RWPE2 (cell line): ENCODE data around the gene ADAD2.

Source experiments
- ATAC-seq: fragments of 200-7000 bp; cut with Tn5 transposase; 3 replicates; pipeline ENCODE4 v1.9.1; 2021; ENCODE audit warnings: low read depth
- DNase-seq: peaks from one replicate; pipeline ENCODE4 v3.0.0-alpha.2; 2020; ENCODE audit warnings: low spot score
- H3K27ac ChIP-seq: fragments of 450-650 bp; 2 replicates; pipeline ENCODE4 v1.5.1; 2017; ENCODE audit warnings: mild to moderate bottlenecking; ENCODE audit not compliant: poor library complexity, severe bottlenecking
- H3K27me3 ChIP-seq: fragments of 250-450 bp; sonication (Bioruptor Pico); 2 replicates; pipeline ENCODE4 v1.5.1; 2021; ENCODE audit warnings: mild to moderate bottlenecking, moderate library complexity; ENCODE audit not compliant: insufficient read depth, poor library complexity, severe bottlenecking
- H3K36me3 ChIP-seq: fragments of 250-450 bp; sonication (Bioruptor Pico); 2 replicates; pipeline ENCODE4 v1.5.1; 2020; ENCODE audit warnings: low read depth, mild to moderate bottlenecking, moderate library complexity
- H3K4me1 ChIP-seq: fragments of 250-450 bp; sonication (Bioruptor Pico); 2 replicates; pipeline ENCODE4 v1.5.1; 2021; ENCODE audit warnings: mild to moderate bottlenecking, moderate library complexity; ENCODE audit not compliant: insufficient read depth, poor library complexity, severe bottlenecking
- H3K4me3 ChIP-seq: fragments of 250-450 bp; sonication (Bioruptor Pico); 2 replicates; pipeline ENCODE4 v1.5.1; 2021; ENCODE audit warnings: mild to moderate bottlenecking, moderate library complexity; ENCODE audit not compliant: severe bottlenecking
- H3K9me3 ChIP-seq: fragments of 250-450 bp; sonication (Bioruptor Pico); 2 replicates; pipeline ENCODE4 v1.5.1; 2021; ENCODE audit warnings: mild to moderate bottlenecking, moderate library complexity; ENCODE audit not compliant: severe bottlenecking
- TF ChIP-seq, protein P1 (sequence below): fragments of 450-650 bp; IDR thresholded peaks from one replicate; pipeline ENCODE4 v1.5.1; 2017; ENCODE audit warnings: mild to moderate bottlenecking, moderate library complexity; ENCODE audit not compliant: poor library complexity, severe bottlenecking

Gene ADAD2

DNA sequence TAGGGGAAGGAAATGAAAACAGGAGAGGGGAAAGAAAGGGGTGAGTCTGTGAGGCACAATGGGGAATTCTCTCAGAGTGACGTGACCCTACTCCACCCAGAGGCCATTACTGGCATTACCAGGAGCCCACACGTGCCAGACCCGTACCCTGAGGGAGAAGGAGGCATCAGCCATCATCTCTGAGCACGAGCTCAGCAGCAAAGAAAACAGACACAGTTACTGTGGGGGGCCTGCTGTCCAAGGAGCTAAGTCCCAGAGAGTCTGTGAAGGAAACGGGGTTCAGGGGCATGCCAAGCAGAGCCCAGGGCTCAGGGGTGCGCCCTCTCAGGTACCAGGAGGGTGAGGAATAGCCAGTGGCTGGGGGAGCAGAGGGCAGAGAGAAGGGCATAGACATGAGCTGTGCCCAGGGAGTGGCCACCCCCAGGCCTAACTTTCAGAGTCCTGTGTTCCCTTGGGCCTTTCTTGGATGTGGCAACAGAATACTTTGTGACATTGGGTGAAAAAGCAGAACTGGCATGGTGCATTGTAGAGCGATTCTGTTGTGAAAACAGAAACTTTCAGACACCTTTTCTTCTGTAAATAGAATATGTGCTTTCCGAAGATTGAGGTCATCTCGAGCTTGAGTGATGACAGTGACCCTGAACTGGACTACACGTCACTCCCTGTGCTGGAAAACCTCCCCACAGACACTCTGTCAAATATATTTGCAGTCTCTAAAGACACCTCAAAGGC is 15.4 kb upstream of the ADAD2 start:
- no peak for DNase-seq
- ATAC-seq: peak; percentile 73
- no peaks in the 10 kb centered on the region for H3K9me3 ChIP-seq
- no peak overlapping the region for H3K4me3 ChIP-seq
- no peaks in the 10 kb centered on the region for H3K27me3 ChIP-seq
- TF ChIP-seq, protein P1, sequence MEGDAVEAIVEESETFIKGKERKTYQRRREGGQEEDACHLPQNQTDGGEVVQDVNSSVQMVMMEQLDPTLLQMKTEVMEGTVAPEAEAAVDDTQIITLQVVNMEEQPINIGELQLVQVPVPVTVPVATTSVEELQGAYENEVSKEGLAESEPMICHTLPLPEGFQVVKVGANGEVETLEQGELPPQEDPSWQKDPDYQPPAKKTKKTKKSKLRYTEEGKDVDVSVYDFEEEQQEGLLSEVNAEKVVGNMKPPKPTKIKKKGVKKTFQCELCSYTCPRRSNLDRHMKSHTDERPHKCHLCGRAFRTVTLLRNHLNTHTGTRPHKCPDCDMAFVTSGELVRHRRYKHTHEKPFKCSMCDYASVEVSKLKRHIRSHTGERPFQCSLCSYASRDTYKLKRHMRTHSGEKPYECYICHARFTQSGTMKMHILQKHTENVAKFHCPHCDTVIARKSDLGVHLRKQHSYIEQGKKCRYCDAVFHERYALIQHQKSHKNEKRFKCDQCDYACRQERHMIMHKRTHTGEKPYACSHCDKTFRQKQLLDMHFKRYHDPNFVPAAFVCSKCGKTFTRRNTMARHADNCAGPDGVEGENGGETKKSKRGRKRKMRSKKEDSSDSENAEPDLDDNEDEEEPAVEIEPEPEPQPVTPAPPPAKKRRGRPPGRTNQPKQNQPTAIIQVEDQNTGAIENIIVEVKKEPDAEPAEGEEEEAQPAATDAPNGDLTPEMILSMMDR: peak; percentile 89
- peaks cover 16% of the 10 kb centered on the region for H3K4me1 ChIP-seq
- no peak overlapping the region for H3K27ac ChIP-seq
- peaks cover 13% of the 10 kb centered on the region for H3K36me3 ChIP-seq

DNA sequence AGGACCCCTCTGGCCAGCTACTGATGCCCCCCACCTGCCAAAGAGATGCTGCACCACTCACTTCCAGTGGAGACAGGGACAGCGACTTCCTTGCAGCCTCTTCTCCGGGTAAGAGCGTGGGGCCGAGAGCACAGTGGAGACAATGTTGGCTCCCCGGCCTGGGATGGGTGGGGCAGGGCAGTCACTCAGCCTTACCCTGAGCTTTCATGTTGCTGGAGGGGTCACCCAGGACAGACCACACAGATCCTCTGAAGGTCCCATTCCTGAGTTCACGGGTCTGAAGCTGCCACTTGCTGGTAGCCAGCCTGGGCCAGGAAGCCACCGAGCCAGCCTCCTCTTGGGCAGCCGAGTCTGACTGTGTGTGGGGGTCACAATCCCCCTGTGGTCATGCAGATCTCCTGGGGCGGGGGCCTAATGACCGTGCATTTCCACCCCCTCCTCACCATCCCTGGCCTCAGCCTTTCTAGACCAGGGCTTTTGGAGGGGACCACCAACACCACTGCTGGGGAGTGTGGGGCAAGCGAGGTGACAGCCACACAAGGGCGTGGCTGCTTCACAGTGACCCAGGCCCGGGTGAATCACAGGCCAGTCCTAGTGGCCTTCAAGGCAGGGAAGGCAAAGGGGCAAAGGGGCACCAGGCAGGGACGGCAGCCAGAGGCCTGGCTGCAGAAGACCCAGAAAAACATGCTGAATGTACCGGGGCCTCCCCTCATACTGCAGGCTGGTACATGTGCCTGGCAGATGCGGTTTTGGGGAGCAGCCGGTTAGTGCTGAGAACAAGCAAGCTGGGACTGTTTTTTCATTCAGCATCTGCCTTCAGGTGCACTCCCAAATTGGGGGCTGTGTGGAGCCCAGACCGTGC is 14.5 kb upstream of the ADAD2 start:
- TF ChIP-seq, protein P1: no peak
- peaks cover 16% of the 10 kb centered on the region for H3K4me1 ChIP-seq
- peak overlapping the region; percentile 67 for H3K27ac ChIP-seq
- ATAC-seq (peak; percentile 6), DNase-seq (no peak)
- no peaks in the 10 kb centered on the region for H3K27me3 ChIP-seq
- H3K36me3 ChIP-seq: peaks cover 14% of the 10 kb centered on the region
- no peak overlapping the region for H3K4me3 ChIP-seq
- no peaks in the 10 kb centered on the region for H3K9me3 ChIP-seq

DNA sequence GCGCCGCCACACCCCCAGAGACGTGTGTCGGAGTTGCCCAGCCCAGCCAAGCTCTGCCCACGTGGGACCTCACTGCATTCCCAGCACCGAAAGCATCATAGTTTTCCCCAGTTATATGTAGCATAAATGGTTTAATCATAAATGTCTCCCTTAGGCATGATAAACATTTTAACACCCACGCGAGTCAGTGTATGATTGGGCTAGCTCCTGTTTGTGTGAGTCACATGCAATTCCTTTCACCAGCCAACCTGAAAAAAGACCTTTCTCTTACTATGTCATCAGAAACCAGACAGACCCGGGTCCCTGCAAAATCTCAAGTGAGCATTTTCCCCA is 13.2 kb upstream of the ADAD2 start:
- no peak for DNase-seq
- TF ChIP-seq, protein P1: no peak
- ATAC-seq: no peak
- H3K4me3 ChIP-seq: no peak overlapping the region
- peaks cover 16% of the 10 kb centered on the region for H3K4me1 ChIP-seq
- peak overlapping the region; percentile 67 for H3K27ac ChIP-seq
- H3K27me3 ChIP-seq: no peaks in the 10 kb centered on the region
- H3K9me3 ChIP-seq: no peaks in the 10 kb centered on the region
- peaks cover 22% of the 10 kb centered on the region for H3K36me3 ChIP-seq

DNA sequence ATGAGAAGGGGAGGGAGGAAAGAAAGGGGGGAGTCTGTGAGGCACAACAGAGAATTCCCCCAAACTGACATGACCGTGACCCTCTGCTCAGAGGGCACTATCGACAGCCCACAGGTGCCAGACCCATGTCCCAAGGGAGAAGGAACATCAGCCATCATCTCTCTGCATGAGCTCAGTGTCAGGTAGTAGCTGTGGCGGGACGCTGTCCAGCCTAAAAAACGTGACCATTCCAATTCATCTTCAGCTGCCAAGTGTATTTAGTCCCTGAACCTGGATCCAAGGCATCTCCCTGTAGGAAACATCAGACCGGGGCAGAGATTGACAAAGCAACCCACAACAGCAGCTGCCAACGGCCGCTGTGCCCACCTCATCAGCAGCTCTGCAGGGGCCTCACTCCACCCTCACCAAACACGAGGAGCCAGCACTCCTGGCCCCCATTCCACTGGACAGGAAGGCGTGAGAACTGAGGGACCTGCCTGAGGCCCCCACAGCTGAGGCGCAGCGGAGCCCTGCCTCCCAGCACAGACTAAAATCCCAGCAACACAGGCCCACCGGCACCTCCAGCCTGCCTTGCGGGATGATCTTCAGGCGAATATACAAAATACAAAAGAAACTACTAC is 12.7 kb upstream of the ADAD2 start:
- Histone ChIP-seq H3K9me3 (no peaks in the 10 kb centered on the region), H3K4me1 (peaks cover 16% of the 10 kb centered on the region), H3K27ac (peak overlapping the region; percentile 67), H3K36me3 (peaks cover 28% of the 10 kb centered on the region), H3K4me3 (no peak overlapping the region), H3K27me3 (no peaks in the 10 kb centered on the region)
- DNase-seq (no peak), ATAC-seq (no peak)
- TF ChIP-seq, protein P1: no peak
